ENCODE results near the gene LRRC47.
"Not testable (repeated sequence)": the region's sequence is repeated elsewhere in the genome, so short reads cannot be mapped to it uniquely, and the experiment has no call there.

The LRRC47 gene

DNA sequence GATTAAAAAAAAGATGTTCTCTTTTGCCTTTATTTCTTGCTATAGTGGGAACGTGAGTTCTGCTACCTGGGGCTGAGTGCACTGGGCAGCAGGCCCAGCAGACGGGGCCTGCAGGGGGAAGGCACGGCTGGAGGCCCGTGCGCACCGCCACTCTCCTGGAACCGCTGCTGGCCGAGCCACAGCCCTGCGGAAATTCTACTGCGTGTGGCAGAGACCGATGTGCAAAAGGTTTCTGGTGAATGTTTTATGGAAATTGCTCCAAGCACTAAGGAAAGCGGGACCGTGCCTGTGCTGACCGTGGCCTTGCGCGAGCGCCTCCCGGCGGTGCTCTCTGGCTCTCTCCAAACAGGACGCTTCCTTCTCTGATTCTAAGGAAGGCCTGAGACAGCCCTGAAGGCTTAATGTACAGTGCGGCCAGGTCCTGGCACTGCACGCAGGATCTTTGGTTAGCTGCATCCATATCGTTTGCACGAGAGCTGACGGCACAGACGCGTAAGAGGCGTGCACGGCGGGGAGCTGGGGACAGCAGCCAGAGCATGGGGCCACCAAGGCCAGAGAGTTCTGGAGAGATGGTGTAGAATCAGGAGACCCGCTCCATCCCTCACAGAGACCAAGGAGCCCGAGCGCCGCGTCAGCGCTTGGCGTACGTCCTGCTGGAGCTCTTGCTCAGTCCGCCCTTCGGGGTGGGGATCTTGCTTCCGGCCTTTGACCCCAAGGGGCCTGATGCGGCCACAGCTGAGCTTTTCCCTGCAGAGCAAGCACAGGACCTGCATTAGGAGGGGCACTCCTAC lies 18.7 kb upstream of the LRRC47 start:
- DNase-seq: no peak

DNA sequence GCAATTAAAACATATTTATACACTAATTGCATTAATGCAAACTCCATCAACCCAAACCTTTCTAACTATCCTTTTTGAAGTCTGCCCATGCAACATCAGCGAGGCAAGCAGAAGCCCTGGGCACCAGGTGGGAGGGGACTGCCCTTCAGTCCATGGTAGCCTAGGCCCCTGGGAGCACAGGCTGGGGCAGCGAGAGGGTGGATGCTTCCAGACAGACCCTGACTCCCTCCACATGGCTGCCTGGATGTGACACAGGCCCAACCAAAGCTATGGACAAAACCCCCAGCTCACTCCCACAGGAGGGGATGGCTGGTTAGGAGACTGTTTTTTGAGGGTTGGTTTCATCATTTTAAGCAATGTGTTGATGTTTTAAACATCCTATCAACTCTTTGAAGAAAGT lies 17.8 kb upstream of the LRRC47 start:
- no peak for DNase-seq

DNA sequence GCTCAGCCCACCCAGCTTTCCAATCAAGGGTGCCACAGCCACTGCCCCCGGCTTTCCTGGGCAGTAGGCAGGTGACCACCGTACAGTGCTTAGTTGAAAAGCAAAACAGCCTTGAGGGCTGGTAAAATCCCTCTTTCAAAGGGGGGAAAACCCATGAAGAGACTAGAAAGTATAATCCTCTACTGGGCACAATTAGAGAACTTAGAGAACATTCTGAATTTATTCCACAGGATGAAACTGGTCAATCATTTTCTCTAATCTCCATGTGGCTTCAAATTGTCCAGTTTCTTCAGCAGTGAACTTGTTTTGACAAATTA lies 15.3 kb upstream of the LRRC47 start:
- DNase-seq: no peak

DNA sequence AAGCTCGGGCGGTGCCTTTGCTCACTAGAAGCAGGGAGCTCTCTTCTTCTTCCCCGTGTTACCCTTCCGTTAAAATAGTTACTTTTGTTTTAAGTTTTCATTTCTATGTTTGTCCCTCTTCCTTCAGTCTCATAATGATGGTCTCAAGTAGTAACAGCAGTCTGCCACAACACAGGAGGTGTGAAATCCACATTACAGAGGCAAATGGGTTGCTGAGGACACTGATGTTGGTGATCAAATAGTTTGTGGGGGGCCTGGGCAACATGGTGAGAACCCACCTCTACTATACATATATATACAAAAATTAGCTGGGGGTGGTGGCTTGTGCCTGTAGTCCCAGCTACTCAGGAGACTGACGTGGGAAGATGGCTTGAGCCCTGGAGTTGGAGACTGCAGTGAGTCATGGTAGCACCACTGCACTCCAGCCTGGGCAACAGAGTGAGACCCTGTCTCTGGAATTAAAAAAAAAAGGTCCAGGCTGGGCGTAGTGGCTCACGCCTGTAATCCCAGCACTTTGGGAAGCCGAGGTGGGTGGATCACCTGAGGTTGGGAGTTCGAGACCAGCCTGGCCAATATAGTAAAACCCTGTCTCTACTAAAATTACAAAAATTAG lies 14.0 kb upstream of the LRRC47 start:
- not testable (repeated sequence) for DNase-seq

DNA sequence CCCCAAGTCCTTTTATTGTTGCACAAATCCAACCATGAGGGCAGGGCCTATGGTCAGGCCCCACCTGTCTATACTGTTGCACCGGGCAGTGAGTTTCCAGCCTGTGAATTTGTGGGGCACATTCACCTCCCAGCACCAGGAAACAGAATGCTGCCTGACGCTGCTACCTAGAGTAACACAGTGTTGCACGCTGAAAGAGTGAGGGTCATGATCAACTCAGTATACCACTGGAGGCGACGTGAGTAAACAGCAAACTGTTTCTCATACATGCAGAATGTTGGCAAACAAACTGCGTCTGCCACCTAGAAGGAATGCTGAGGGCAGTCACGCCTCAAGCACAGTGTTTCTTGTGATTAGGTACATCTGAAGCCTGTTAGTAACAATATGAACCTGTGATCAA lies 13.4 kb upstream of the LRRC47 start:
- DNase-seq: no peak

DNA sequence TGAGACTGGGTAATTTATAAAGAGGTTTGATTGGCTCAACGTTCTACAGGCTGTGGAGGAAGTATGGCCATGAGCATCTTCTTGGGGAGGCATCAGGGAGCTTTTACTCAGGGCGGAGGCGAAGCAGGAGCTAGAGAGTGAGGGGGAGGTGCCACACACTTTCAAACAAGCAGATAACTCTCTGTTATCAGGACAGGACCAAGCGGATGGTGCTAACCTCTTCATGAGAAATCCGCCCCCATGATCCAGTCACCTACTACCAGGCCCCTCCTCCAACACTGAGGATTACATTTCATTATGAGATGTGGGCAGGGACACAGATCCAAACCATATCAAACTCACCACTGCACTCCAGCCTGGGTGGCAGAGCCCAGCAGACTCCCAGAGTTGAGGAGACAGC lies 11.5 kb upstream of the LRRC47 start:
- DNase-seq: no peak

DNA sequence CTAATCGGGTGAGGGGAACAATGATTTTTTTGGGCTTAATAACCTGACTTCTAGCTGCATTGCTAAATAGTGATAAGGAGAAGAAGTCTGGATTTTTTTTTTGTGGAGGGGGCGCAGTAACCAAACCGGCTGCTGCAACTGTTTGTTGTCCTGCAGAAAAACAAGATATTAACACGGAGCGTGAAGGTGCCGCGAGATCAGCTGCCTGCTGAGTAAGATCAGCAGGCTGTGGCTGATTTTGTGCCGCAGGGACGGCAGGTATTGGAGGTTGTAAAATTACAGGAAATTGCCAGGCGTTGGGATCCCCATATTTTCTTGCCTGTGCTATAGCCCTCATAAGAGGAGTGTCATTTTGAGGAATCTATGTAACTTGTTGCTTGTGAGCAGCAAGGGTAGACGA lies 8.7 kb upstream of the LRRC47 start:
- no peak for DNase-seq

DNA sequence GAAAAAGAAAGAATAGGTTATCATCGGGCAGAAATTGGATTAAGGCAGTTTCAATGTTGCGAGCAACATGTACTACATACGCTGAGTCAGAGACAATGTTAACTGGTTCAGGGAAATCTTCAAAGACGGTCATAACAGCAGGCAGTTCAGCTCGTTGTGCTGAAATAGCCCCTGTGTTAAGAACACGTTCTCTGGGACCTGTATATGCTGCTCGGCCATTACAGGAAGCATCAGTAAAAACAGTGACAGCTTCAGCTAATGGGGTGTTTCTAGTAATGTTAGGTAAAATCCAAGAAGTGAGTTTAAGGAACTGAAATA lies 8.3 kb upstream of the LRRC47 start:
- DNase-seq: not testable (repeated sequence)

DNA sequence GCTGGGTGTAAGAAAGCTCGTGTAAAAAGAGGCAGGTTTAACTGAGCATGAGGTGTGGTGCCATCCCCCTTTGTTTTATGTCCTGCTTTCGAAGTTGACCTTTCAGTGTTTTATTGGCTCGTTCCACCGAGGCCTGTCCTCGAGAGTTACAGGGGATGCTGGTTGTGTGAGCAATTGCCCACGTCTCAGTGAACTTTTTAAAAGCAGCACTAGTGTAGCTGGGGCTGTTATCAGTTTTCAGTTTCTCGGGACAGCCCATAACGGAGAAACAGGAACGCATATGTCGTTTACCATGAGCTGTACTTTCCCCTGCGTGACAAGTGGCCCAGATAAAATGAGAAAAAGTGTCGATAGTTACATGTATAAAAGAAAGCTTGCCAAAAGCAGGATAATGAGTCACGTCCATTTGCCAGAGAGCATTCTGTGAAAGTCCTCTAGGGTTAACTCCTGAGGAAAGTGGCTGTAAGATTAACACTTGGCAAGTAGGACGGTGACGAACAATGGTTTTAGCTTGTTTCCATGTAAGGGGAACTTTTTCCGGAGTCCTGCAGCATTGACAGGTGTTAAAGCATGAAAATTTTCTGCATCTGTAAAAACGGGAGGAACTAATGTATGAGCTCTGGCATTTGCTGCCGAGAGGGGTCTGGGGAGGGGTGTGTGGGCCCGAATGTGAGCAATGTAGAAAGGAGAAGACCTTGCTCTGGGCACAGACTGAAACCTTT lies 7.8 kb upstream of the LRRC47 start:
- DNase-seq: no peak

DNA sequence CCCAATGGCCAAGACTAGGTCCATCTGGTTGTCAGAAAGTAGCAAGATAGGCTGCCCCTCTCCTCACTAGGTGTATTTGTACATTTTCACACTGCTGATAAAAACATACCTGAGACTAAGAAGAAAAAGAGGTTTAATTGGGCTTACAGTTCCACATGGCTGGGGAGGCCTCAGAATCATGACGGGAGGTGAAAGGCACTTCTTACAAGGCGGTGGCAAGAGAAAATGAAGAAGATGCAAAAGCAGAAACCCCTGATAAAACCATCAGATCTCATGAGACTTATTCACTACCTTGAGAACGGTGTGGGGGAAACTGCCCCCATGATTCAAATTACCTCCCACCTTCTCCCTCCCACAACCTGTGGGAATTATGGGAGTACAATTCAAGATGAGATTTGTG lies 4.5 kb upstream of the LRRC47 start:
- DNase-seq: not testable (repeated sequence)

DNA sequence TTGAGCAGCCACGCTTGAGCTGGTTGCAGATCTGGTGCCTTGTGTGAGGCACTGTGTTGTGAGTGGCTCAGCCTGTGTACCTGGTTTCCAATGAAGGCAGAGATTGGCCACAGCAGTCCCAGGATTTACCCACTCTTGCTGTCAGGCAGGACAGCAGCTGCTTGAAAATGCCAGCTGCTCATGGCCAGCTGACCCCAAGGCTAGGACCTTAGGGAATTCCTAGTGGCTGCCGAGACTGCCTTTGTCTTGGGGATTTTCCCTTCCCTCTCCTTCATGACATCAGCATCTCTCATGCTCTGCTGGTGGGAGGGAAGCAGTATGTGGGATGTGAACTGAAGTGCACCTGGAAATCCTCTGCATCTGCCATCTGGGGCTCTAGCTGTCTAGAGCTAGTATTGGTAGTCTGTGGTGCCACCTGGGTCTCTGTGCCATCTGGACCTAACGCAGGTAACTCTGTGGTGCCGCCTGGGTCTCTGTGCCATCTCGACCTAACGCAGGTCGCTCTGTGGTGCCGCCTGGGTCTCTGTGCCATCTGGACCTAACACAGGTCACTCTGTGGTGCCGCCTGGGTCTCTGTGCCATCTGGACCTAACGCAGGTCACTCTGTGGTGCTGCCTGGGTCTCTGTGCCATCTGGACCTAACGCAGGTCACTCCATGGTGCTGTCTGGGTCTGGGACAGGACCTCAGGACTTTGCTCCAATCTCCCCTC lies 3.8 kb upstream of the LRRC47 start:
- peak; percentile 21 for DNase-seq

DNA sequence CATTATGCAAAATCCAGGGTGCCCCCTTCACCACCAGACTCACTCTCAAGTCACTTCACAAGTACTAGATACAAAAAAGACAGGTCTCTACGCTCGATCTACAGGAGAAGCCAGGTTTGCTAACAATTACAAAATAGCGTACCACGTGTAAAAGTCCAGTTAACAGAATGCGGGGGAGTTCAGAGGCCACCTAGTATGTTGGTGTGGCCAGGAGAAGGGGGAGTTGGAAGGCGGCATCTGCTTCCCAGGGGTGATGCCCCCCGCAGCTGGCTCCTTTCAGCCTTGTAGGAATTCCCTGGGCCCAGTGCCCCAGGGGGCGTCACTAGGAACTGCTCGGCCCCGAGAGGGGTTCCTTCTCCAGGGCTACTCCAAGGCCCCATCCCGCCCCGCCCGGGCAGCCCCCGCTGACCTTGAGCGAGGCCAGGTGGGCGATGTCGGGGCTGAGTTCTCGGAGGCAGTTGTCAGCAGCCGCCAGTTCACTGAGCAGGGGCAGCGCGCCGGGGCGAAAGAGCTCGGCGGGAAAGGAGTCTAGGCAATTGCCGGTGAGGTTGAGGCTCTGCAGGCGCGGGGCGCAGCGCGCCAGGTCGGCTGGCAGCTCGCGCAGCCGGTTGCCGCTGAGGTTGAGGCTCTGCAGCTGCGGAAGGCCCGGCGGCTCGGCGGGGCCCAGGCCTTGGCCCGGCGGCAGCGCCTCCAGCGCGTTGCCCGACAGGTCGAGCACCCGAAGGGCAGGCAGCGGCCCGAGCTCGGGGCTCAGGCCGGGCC lies 664 bp downstream of the LRRC47 start:
- no peak for DNase-seq

DNA sequence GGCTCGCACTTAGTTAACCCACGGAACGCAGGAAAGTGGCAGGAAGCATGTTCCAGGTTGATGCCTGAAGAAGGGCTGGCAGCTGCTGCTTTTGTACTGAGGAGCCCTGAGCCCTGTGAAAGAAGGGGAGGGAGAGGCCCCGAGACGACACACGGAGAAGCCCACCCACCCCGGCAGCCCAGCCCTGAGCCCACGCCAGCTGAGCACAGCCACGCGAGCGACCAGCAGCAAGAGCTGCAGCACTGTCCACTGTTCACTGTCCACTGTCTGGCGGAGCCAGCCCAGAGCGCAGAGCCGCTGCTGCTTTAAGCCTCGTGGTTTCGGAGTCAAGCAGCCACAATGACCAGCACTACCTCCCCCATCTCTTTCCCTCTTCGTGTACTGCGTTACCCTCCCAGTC lies 5.3 kb downstream of the LRRC47 start:
- no peak for DNase-seq

DNA sequence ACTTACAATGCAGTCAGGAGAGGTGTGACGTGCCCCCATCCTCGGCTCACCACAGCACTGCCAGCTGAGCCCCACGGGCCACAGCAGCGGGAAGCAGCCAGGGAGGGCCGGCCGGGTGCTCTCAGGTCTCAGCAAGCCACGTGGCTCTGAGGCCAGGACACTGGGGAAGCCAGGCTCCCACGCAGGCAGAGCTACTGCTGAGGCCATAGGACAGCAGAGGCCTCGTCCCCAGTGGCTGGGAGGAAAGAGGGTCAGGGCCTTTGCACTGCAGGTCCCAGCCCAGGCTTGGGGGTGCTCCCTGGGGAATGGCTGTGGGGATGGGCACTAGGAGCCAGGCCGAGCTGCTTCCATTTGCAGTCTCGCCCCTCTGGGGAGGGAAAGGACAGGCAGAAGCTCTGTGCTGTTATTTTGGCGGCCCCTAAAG lies 5.8 kb downstream of the LRRC47 start:
- DNase-seq: no peak

DNA sequence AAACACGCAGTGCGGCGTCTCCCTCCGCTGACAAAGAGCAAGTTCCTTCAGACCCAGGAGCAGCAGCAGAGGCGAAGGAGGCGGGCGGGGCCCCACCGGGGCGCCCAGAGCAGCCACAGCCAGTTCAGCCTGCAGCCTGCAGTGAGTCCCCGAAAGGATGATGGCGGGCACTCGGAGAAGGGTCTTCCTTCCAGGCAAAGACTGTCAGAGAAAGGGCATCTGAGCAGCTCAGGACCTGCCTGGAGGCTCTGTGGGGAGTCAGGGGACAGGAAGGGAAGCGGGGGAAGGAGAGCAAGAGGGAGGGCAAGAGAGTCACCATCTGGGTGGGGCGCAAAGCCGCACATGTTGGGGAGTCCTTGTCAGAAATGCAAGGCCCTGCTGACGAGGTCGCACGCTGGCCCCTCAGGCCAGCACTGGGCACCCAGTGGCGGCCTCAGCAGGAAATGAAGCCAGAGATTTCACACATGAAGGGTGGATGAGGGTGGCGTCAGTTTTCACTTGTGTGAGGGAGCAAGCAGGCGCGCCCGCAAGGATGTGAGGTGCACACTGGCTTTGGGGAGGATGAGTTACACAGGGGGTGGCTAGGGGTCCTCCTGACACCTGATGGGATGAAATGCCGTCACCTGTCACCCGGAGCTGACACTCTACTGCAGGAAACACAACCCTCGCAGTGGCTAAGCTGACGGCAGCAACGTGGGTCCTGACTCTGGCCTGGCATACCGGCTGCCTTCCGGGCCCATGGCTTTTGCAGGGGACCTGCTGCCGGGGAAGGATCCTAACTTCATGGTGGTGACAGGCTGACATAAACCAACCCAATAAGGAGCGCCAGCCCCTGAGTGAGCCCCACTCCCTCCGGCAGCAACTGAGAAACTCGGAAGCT lies 6.6 kb downstream of the LRRC47 start:
- DNase-seq: no peak

DNA sequence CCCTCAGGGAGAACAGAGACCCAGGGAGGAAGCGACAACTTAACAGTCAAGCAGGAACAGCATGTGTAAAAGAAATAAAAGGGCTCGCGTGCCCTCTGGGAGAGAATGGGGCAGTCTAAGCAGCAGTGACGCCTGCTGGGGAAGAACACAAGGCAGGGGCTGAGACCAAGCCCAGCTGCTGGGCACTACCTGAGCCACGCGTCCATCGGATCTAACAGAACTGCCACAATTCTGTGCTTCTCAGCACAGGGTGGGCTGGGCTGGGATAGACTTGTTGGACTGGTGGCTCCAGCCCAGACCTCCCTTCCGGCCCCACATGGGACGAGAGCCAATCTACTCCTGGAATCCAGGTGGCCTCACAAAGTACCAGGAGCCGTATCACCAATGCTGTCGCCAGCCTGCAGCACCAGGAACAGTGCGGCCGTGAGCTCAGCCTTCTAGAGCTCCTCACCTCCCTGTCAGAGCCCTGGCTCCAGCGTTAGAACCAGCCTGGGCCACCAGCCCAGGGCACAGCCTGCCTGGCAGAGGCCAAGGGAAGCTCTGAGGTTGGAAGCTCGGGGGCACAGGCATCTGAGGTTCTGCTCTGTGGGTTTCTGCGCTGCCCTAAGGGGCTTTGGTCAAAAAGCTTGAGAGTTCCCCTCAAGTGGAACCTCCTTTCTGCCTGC lies 7.4 kb downstream of the LRRC47 start:
- no peak for DNase-seq

DNA sequence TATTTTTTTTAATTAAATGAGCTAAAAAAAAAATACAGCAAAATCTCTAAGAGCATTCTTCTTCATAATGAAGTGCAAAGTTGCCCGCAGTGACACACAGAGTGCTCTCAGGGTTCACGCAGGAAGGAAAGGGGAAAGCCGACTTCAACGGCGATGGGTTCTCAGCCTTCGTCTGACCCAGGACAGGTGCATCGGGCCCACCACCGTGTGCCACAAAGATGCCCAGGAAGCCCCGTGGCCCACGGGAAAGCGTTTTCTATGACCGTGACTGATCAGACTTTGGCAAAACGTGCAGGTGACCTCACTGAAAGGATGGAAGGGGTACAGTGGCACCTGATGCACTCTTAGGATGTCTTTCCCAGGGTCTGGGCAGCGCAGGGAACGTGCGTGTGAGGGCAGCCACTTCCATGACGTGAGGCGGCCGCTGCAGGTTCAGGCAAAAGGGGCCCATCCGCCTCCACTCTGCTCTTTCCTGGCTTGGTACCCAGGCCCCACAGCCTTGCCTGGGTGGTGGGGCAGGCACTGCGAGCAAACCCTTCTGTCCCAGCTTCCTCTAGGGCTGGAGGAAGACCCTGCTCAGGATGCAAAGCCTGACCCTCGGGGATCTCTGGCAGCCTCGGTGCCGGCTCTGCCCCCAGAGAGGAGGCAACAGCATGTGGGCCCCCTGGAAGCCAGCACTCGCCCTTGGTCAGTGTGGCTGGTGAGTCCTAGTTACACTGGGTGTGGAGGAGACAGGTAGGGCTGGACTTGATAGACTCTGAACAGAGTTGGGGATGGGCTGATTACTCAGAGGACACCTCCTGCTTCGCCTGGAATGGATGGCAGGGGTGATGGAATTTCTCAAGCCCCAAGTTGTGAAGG lies 8.3 kb downstream of the LRRC47 start:
- DNase-seq: no peak

DNA sequence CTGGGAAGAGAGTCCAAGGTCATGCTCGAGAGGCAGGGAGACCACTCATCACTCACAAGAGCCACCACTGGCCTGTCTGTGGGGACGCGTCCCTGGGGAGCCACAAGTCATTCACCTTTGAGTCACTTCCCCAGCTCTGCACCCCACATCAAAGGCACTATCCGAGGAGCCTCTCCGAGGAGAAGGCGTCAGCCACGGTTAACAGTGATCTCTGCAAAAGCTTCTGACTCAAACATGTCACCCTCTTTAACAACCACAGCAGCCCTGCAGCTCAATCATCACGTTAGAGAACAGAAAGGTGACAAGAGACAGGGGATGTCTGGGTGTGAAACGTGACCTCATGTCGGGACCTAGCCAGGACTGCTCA lies 9.0 kb downstream of the LRRC47 start:
- no peak for DNase-seq

DNA sequence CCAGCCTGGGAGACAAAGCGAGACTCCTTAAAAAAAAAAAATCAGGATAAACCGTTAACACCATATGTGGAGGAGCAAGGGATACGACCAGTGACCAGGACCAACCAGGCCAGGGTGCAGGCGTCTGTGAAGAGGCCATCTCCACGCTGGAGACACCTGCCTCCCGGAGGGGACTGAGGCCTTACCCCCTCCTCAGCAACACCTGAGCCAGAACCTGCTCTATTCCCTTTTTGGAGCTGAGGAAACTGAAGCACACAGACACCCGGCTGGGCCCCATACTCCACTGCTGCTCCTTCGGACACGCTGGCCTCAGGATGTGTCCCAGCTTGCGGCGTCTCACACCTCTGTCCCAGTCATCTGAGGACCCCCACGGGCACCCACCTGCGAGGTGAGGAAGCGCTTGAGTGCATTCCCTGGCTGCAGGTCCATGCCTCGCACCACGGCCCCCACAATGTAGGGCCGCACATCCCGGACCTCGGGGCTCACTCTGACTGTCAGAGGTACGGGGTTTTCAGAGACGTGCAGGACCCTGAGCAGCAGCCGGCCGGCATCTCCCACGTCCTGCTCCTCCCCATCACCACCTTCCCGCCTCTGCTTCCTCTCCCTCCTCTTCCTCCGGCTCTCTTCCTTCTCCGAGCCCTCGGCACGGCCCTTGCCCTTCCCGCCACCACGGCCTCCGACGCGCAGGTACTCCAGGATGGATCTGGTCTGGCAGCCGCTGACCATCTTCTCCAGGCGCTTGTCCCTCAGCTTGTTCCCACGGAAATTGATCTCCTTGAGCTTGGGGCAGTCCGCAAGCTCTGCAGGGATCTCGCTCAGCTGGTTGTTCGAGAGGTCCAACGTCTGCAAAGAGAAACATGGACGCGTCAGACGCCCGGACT lies 9.6 kb downstream of the LRRC47 start:
- no peak for DNase-seq

All from NCI-H69 (cell line).